Fibroblast of villous mesenchyme (primary cell): ENCODE data around the gene FGF14. TPM values are rescaled to one million over a fixed set of nuclear protein-coding genes. Genes with fewer than 3 reads are reported as not detected.

Experiments used
- DNase-seq: peaks from one replicate; pipeline ENCODE4 v3.0.0-alpha.2; 2010; ENCODE audit warnings: low read depth
- H3K4me3 ChIP-seq: 2 replicates; pipeline ENCODE4 v1.5.1; 2011; ENCODE audit warnings: low read depth, mild to moderate bottlenecking, low read length
- CTCF ChIP-seq: IDR thresholded peaks from 2 replicates; pipeline ENCODE4 v1.5.1; 2012; ENCODE audit warnings: low read depth, mild to moderate bottlenecking, low read length; ENCODE audit not compliant: insufficient read depth
- total RNA-seq: library from RNA; depleted of rRNA; stranded (reverse); fragments of >200 nt; gene quantifications from 2 replicates; pipeline ENCODE4 v1.2.3, GENCODE V29; 2012

FGF14 gene
- total RNA-seq, 1 donor, result under 0.01 TPM

GRCh38 chr13:102237230-102237629, 164.6 kb downstream of the FGF14 start:
- no peak overlapping the region for H3K4me3 ChIP-seq
- no peak for DNase-seq
- TF ChIP-seq CTCF, result no peak

GRCh38 chr13:102236830-102237229, 165.0 kb downstream of the FGF14 start:
- TF ChIP-seq CTCF, result no peak
- H3K4me3 ChIP-seq, result no peak overlapping the region
- no peak for DNase-seq

- H3K4me3 ChIP-seq, result no peak overlapping the region
- no peak for DNase-seq
- no peak for TF ChIP-seq CTCF
Measured at GRCh38 chr13:102236341-102236740, 165.5 kb downstream of the FGF14 start.

- no peak for TF ChIP-seq CTCF
Measured at GRCh38 chr13:102235689-102236088, 166.2 kb downstream of the FGF14 start.

GRCh38 chr13:102234618-102235017, 167.2 kb downstream of the FGF14 start:
- DNase-seq, result no peak
- TF ChIP-seq CTCF, result no peak
- H3K4me3 ChIP-seq, result no peak overlapping the region

More at GRCh38 chr13:102235689-102236088, 166.2 kb downstream of the FGF14 start:
- no peak overlapping the region for H3K4me3 ChIP-seq
- DNase-seq, result no peak

GRCh38 chr13:102233566-102234208, 168.2 kb downstream of the FGF14 start:
- no peak for DNase-seq
- H3K4me3 ChIP-seq, result no peak overlapping the region
- no peak for TF ChIP-seq CTCF

- TF ChIP-seq CTCF, result no peak
- no peak overlapping the region for H3K4me3 ChIP-seq
- no peak for DNase-seq
Measured at GRCh38 chr13:102231479-102231878, 170.4 kb downstream of the FGF14 start.
